ENCODE data around the gene TNFRSF12A. TPM values are rescaled to one million over a fixed set of nuclear protein-coding genes. Genes with fewer than 3 reads are reported as not detected.

Gene TNFRSF12A
- total RNA-seq, 1 experiment from 2014 or later, result 147 TPM

- no peak overlapping the region for H4K5ac ChIP-seq (ENCODE audit: insufficient read length, low read depth, low read length)
- H3K14ac ChIP-seq (ENCODE audit: insufficient read depth, low read length), result no peak overlapping the region
- H3K27ac Mint-ChIP-seq, result no peak overlapping the region
- WGBS (ENCODE audit: extremely low coverage, insufficient read length, low lambda C conversion rate), result no CpG with 5 or more reads among the region's 8 CpGs
- H3K79me1 ChIP-seq (ENCODE audit: insufficient read depth, low read depth, low read length, poor library complexity, severe bottlenecking), result no peaks in the 10 kb centered on the region
- no peak overlapping the region for H2BK12ac ChIP-seq (ENCODE audit: insufficient read length, low read depth, low read length)
- peaks cover 22 to 47% of the 10 kb centered on the region in 2 experiments for H3K4me1 Mint-ChIP-seq
- no peak overlapping the region for H3K56ac ChIP-seq (ENCODE audit: insufficient read length, low read depth, low read length)
- DNase-seq, result peak; percentile 23
- no peak overlapping the region for H3K23ac ChIP-seq (ENCODE audit: insufficient read length, low read depth, low read length)
- no peak for TF ChIP-seq CTCF (conservative IDR thresholded peaks at IDR 0.05)
- H3K27me3 ChIP-seq (ENCODE audit: insufficient read depth, low read length), result no peaks in the 10 kb centered on the region
- H4K91ac ChIP-seq (ENCODE audit: insufficient read length, low read depth, low read length), result no peak overlapping the region
- no peaks in the 10 kb centered on the region for H4K20me1 ChIP-seq (ENCODE audit: control insufficient read depth, insufficient read depth, insufficient read length)
- H3K18ac ChIP-seq (ENCODE audit: insufficient read length, low read depth, low read length), result no peak overlapping the region
- no peak overlapping the region for H2BK5ac ChIP-seq (ENCODE audit: insufficient read length, low read length)
- H3K9me3 Mint-ChIP-seq, result no peaks in the 10 kb centered on the region
- H2AFZ ChIP-seq (ENCODE audit: low read length), result no peak overlapping the region
- H3K4me3 Mint-ChIP-seq, result no peak overlapping the region; a peak in 1 of 5 replicates
- no peak overlapping the region for H3K27ac ChIP-seq (ENCODE audit: insufficient read length, low read depth, low read length)
- H3K79me2 ChIP-seq (ENCODE audit: insufficient read depth, low read length), result no peaks in the 10 kb centered on the region
- H2BK15ac ChIP-seq (ENCODE audit: low read depth, low read length), result no peak overlapping the region
- no peak overlapping the region for H2BK20ac ChIP-seq (ENCODE audit: low read depth, low read length, poor library complexity, severe bottlenecking)
- H3K4ac ChIP-seq (ENCODE audit: low read depth, low read length), result no peak overlapping the region
- peaks cover 16 to 51% (median 42%) of the 10 kb centered on the region in 3 experiments for H3K36me3 Mint-ChIP-seq (ENCODE audit: insufficient read depth in 1 of 3, low read depth in 3 of 3)
- peaks cover 22% of the 10 kb centered on the region for H3K23me2 ChIP-seq (ENCODE audit: insufficient read length, low read depth, low read length, poor library complexity, severe bottlenecking)
- no peak overlapping the region for H3T11ph ChIP-seq (ENCODE audit: low read length)
- no peak overlapping the region for H3K9ac ChIP-seq (ENCODE audit: extremely low read depth, insufficient read length, low read length)
- peaks cover 4% of the 10 kb centered on the region for H3K27me3 Mint-ChIP-seq (ENCODE audit: low read depth)
- no peaks in the 10 kb centered on the region for H3K9me3 ChIP-seq (ENCODE audit: control insufficient read depth, low read depth, low read length)
- no peak overlapping the region for H2BK120ac ChIP-seq (ENCODE audit: low read depth, low read length, poor library complexity, severe bottlenecking)
- H2AK5ac ChIP-seq (ENCODE audit: insufficient read length, low read length), result no peak overlapping the region
- H3K4me2 ChIP-seq (ENCODE audit: insufficient read depth, insufficient read length, low read length), result no peak overlapping the region
- peaks cover 2% of the 10 kb centered on the region; the same call in 1 of the 2 replicates for H3K4me1 ChIP-seq (ENCODE audit: insufficient read depth, low read length)
- no peak overlapping the region for H4K8ac ChIP-seq (replicated peaks; ENCODE audit: insufficient read length, low read depth, low read length)
These were observed 5.8 kb downstream of the TNFRSF12A start for GRCh38 chr16:3026003-3026378.

Measured in H9 (cell line).